Liver (tissue), 3 donors: ENCODE measurements around the gene STK24.

ENCODE experiments used
- CTCF ChIP-seq: fragments of 150-350 bp; IDR thresholded peaks from 2 replicates; pipeline ENCODE4 v1.5.1; 2017; ENCODE audit warnings: improper control_type of control experiment, low read depth, low read length; ENCODE audit not compliant: missing input control
- HNF4A ChIP-seq, 2 donors: conservative IDR thresholded peaks; 2 replicates each; pipeline ENCODE4 v1.6.1; 2016; ENCODE audit warnings: antibody characterized with exemption in 2 of 2, mild to moderate bottlenecking in 2 of 2
- MAX ChIP-seq: IDR thresholded peaks from 2 replicates; pipeline ENCODE4 v1.6.1; 2016; ENCODE audit warnings: antibody characterized with exemption
- RAD21 ChIP-seq, 2 donors: IDR thresholded peaks; 2 replicates each; pipeline ENCODE4 v1.6.1; 2016; ENCODE audit warnings: antibody characterized with exemption in 2 of 2, mild to moderate bottlenecking in 2 of 2
- YY1 ChIP-seq: IDR thresholded peaks from 2 replicates; pipeline ENCODE4 v1.6.1; 2016; ENCODE audit warnings: antibody characterized with exemption, mild to moderate bottlenecking
- donor health status: healthy.
- donor health status: healthy.

- no peak for TF ChIP-seq MAX
- TF ChIP-seq RAD21 (IDR thresholded peaks at IDR 0.05), result no peak
- TF ChIP-seq CTCF, result no peak
- no peak for TF ChIP-seq HNF4A (conservative IDR thresholded peaks at IDR 0.05)
- TF ChIP-seq YY1, result no peak
Measured at GRCh38 chr13:98525456-98526181, 51.3 kb downstream of the STK24 start.
